ENCODE results near the gene CNGB1. TPM values are rescaled to one million over a fixed set of nuclear protein-coding genes. Genes with fewer than 3 reads are reported as not detected.
"Not testable (repeated sequence)": the region's sequence is repeated elsewhere in the genome, so short reads cannot be mapped to it uniquely, and the experiment has no call there.

Gene CNGB1
- total RNA-seq, 4 donors from 2014 or later, result not detected

DNA sequence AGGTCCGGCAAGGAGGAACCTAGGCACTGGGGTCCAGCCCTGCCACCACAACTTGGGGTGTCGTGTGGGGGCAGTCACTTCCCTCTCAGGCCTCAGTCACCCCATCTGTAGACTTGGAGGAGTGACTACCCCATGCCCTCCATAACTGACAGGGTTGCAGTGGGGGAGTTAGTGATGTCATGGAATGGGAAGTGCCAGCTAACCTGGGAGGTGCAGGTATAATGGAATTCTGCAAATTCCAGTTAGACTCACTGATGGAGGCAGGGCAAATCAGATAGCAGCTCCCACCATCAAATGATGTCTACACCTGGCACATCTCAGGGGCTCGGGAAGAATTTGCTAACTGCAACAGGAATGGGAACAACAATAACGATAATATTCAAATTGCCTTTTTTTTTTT is 72.9 kb downstream of the CNGB1 start:
- intact Hi-C loops (cut with DNase I; ENCODE audit: low total_unique reads), result no loop called here
- Histone ChIP-seq H3K4me1 (no peaks in the 10 kb centered on the region), H3K36me3 (no peaks in the 10 kb centered on the region), H3K9me3 (no peaks in the 10 kb centered on the region), H3K27ac (no peak overlapping the region), H3K4me3 (no peak overlapping the region), H3K27me3 (no peaks in the 10 kb centered on the region)
- DNase-seq, result no peak
- TF ChIP-seq POLR2A (IDR thresholded peaks at IDR 0.05), result no peak
- TF ChIP-seq, protein P1, sequence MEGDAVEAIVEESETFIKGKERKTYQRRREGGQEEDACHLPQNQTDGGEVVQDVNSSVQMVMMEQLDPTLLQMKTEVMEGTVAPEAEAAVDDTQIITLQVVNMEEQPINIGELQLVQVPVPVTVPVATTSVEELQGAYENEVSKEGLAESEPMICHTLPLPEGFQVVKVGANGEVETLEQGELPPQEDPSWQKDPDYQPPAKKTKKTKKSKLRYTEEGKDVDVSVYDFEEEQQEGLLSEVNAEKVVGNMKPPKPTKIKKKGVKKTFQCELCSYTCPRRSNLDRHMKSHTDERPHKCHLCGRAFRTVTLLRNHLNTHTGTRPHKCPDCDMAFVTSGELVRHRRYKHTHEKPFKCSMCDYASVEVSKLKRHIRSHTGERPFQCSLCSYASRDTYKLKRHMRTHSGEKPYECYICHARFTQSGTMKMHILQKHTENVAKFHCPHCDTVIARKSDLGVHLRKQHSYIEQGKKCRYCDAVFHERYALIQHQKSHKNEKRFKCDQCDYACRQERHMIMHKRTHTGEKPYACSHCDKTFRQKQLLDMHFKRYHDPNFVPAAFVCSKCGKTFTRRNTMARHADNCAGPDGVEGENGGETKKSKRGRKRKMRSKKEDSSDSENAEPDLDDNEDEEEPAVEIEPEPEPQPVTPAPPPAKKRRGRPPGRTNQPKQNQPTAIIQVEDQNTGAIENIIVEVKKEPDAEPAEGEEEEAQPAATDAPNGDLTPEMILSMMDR (IDR thresholded peaks at IDR 0.05), result no peak

DNA sequence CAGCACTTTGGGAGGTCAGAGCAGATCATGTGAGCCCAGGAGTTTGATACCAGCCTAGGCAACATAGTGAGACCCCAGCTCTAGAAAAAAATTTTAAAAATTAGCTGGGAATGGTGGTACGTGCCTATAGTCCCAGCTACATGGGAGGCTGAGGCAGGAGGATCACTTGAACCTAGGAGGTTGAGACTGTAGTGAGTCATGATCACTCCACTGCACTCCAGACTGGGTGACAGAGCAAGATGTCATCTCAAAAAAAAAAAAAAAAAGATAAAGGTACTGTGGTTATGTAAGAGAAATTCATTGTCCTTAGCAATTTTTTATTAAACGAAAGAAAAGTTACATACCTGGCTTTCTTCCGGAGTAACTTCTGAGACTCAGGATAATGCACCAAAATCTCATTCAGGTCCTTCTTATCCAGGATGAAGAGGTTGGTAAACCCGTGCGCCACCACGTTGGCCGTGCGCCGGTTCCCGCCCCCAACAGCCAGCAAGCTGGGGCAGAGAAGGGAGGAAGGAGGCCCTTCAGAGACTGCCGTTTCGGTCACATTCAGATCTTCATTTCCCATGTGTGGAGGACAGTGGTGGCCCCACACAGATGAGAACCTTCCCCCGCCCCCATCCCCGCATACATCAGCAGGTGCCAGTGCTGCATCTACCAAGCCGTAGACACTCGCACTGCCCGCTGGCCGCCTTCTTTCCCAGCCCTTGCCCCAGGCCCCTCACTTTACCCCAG is 73.7 kb downstream of the CNGB1 start:
- TF ChIP-seq, protein P1 (IDR thresholded peaks at IDR 0.05), result no peak
- TF ChIP-seq POLR2A (IDR thresholded peaks at IDR 0.05), result no peak
- Histone ChIP-seq H3K4me1 (no peaks in the 10 kb centered on the region), H3K27me3 (no peaks in the 10 kb centered on the region), H3K4me3 (no peak overlapping the region), H3K27ac (no peak overlapping the region), H3K9me3 (no peaks in the 10 kb centered on the region), H3K36me3 (no peaks in the 10 kb centered on the region)
- intact Hi-C loops (cut with DNase I; ENCODE audit: low total_unique reads), result no loop called here
- no peak for DNase-seq

DNA sequence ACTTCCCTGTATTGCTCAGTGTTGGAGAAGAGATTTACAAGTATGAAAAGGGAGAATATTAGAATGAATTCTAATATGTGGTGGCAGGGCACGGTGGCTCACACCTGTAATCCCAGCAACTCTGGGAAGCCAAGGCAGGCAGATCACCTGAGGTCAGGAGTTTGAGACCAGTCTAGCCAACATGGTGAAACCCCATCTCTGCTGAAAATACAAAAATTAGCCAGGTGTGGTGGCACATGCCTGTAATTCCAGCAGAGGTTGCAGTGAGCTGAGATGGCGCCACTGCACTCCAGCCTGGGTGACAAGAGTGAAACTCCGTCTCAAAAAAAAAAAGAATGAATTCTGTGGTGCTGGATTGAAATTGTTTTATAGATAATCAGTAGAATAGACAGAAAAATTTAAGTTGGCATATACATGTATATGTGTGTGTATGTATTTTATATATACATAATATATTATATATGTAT is 75.8 kb downstream of the CNGB1 start:
- H3K27ac ChIP-seq; intact Hi-C loops (cut with DNase I; ENCODE audit: low total_unique reads); H3K36me3 ChIP-seq; DNase-seq; H3K27me3 ChIP-seq; H3K4me3 ChIP-seq; H3K9me3 ChIP-seq; H3K4me1 ChIP-seq: not testable (repeated sequence)

DNA sequence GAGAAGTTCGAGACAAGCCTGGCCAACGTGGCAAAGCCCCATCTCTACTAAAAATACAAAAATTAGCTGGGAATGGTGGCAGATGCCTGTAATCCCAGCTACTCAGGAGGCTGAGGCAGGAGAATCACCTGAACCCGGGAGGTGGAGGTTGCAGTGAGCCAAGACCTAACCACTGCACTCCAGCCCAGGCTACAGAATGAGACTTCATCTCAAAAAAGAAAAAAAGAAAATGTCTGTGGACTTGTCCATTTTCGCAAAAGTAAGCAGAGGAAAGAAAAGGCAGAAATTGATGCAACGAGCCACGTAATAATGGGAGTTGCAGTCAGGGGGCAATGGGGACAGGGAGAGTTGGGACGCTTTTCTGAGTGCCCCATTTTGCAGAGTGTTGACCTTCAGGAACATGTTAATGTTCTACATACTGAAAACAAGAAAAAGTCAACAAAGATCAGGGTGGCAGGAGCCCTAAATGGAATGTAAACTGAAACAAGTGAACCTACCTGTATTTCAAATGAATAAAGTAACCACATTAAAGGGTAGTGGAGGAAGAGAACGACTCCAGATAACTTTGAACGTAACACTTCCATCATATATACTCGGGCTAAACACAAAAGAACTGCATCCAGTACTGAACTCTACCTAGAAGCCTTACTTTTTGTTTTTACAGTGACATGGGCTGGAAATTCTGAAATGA is 76.4 kb downstream of the CNGB1 start:
- H3K4me3 ChIP-seq, result no peak overlapping the region
- intact Hi-C loops (cut with DNase I; ENCODE audit: low total_unique reads), result no loop called here
- H3K36me3 ChIP-seq, result no peaks in the 10 kb centered on the region
- DNase-seq, result no peak
- H3K9me3 ChIP-seq, result no peaks in the 10 kb centered on the region
- H3K4me1 ChIP-seq, result no peaks in the 10 kb centered on the region
- TF ChIP-seq, protein P1 (IDR thresholded peaks at IDR 0.05), result no peak
- TF ChIP-seq POLR2A (IDR thresholded peaks at IDR 0.05), result no peak
- no peak overlapping the region for H3K27ac ChIP-seq
- H3K27me3 ChIP-seq, result no peaks in the 10 kb centered on the region

DNA sequence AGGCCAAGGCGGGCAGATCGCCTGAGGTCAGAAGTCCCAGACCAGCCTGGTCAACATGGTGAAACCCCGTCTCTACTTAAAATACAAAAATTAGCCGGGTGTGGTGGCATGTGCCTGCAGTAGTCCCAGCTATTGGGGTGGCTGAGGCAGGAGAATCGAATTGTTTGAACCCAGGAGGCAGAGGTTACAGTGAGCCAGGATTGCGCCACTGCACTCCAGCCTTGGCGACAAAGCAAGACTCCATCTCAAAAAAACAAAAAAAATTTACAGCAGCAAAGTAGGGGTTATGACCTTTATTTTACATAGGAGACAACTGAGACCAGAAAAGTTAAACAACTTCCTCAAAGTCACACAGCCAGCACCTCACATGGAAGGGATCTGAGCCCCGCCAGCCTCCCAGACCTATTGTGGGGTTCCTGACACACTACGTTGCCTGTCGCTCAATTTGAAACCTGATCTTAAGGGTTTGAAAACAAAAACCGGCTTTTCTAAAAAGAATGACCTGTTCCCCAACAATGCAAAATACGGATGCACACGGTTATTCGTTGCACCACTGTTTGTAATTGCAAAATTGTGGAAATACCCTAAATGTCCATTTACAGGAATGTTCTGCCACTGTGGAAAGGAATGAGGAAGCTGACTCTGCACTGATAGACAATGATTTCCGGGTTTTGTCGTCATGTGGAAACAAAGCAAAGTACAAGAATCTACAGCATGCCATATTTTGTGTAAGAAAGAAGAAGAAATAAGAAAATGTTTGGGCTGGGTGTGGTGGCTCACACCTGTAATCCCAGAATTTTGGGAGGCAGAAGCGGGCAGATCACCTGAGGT is 77.2 kb downstream of the CNGB1 start:
- Histone ChIP-seq H3K27me3 (no peaks in the 10 kb centered on the region), H3K9me3 (no peaks in the 10 kb centered on the region), H3K4me1 (no peaks in the 10 kb centered on the region), H3K27ac (no peak overlapping the region), H3K36me3 (no peaks in the 10 kb centered on the region), H3K4me3 (no peak overlapping the region)
- intact Hi-C loops (cut with DNase I; ENCODE audit: low total_unique reads), result no loop called here
- TF ChIP-seq POLR2A (IDR thresholded peaks at IDR 0.05), result no peak
- TF ChIP-seq, protein P1 (IDR thresholded peaks at IDR 0.05), result no peak
- no peak for DNase-seq

Measured in uterus (tissue), 4 donors.